Natural killer cell treated with Interleukin-12 subunit alpha and Interleukin-12 subunit beta and Interleukin-15 and Interleukin-18, amount 100 ng/mL, for 72 hours (primary cell): ENCODE measurements around the gene PLVAP. TPM values are rescaled to one million over a fixed set of nuclear protein-coding genes. Genes with fewer than 3 reads are reported as not detected.

Experiments
- ATAC-seq, 2 donors: fragments of 150-1000 bp; cut with Tn5 transposase in 1 of 2; sonication (Bioruptor Pico), chemical (Tn5 transposase) in 1 of 2; 2 replicates each; pipeline ENCODE4 v1.10.0; 2021
- DNase-seq: peaks from one replicate; pipeline ENCODE4 v3.0.0; 2022; ENCODE audit warnings: low spot score
- H3K27ac Mint-ChIP-seq, 2 donors: 1 replicate in 1 of 2; 2 replicates in 1 of 2; pipeline ENCODE4 v1.8.0; 2022; ENCODE audit warnings: mixed read lengths in 2 of 2, mild to moderate bottlenecking in 1 of 2, moderate library complexity in 1 of 2
- H3K27me3 Mint-ChIP-seq, 2 donors: 1 replicate in 1 of 2; 2 replicates in 1 of 2; pipeline ENCODE4 v1.8.0; 2022; ENCODE audit warnings: mixed read lengths in 2 of 2
- H3K36me3 Mint-ChIP-seq: one replicate; pipeline ENCODE4 v1.8.0; 2022; ENCODE audit warnings: mixed read lengths
- H3K4me1 Mint-ChIP-seq, 2 donors: 1 replicate in 1 of 2; 2 replicates in 1 of 2; pipeline ENCODE4 v1.8.0; 2022; ENCODE audit warnings: low read depth in 2 of 2, mixed read lengths in 2 of 2, mild to moderate bottlenecking in 1 of 2
- H3K4me3 Mint-ChIP-seq: one replicate; pipeline ENCODE4 v1.8.0; 2022; ENCODE audit warnings: mixed read lengths
- H3K9me3 Mint-ChIP-seq: 2 replicates; pipeline ENCODE4 v1.8.0; 2022; ENCODE audit warnings: mixed read lengths
- total RNA-seq, 2 donors: library from RNA; stranded (reverse); gene quantifications; one replicate each; pipeline ENCODE4 v1.2.3, GENCODE V29; 2022

Gene PLVAP
- total RNA-seq, 2 donors from 2014 or later, result 0.59 TPM; not detected in 1

DNA sequence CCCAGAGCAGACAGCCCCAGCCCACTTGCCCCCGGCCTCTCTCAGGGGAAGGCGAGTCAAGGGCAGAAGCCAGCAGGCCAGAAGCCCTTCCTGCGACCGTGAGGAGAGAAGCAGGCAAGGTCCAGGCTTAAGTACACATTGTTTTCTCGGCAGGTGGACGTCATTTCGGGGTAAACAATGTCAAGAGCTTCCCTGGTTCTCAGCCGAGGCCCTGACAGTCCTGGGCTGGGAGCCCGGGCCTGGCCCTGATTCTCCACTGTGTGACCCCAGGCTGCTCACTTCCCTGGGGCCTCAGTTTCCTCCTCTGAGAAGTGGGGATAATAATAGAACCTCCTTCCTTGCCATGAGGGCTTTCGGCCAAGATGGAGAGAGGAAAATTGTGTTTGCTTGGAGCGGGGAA, 19.4 kb downstream of the PLVAP start:
- Mint-ChIP-seq H3K27ac (no peak overlapping the region), H3K9me3 (no peaks in the 10 kb centered on the region), H3K4me3 (no peak overlapping the region), H3K27me3 (peaks cover 0 to 7% of the 10 kb centered on the region in 2 donors), H3K4me1 (no peaks in the 10 kb centered on the region), H3K36me3 (no peaks in the 10 kb centered on the region)
- no peak for DNase-seq
- no peak for ATAC-seq

DNA sequence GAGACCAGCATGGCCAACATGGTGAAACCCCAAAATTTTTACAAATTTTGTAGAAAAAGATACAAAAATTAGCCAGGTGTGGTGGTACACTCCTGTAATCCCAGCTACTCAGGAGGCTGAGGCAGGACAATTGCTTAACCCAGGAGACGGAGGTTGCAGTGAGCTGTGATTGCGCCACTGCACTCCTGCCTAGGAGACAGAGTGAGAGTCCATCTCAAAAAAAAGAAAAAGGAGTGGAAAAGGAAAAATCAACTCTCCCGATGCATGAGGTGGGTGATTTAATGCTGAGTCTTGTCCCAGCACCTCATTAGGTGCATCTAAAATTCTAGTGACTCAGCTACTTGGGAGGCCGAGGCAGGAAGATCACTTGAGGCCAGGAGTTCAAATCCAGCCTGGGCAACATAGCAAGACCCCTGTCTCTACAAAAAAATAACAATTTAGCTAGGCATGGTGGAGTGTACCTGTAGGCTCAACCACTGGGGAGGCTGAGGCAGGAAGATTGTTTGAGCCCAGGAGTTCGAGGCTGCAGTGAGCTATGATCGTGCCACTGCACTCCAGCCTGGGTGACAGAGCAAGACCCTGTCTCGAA, 20.0 kb downstream of the PLVAP start:
- Mint-ChIP-seq H3K4me1 (no peaks in the 10 kb centered on the region), H3K27me3 (peaks cover 0 to 2% of the 10 kb centered on the region in 2 donors), H3K4me3 (no peak overlapping the region), H3K27ac (no peak overlapping the region), H3K36me3 (no peaks in the 10 kb centered on the region), H3K9me3 (no peaks in the 10 kb centered on the region)
- ATAC-seq, result no peak
- no peak for DNase-seq

DNA sequence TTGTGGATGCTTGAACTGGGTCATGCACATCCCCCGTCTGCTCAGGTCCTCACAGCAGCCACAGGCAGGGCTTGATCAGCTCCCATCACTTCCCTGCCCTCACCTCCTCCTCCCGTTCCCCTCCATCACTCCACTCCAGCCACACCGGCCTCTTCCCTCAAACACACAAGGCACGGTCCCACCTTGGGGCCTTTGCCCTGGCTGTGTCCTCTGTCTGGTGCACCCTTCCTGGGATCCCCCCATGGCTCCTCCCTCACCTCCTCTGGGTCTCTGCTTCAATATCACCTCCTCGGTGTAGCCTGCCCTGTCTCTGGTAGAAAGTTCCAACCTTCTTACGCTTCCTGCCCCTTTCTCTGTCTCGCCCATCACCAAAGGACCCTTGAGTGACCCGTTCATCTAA, 23.8 kb downstream of the PLVAP start:
- peaks cover 0 to 4% of the 10 kb centered on the region in 2 donors for H3K4me1 Mint-ChIP-seq

DNA sequence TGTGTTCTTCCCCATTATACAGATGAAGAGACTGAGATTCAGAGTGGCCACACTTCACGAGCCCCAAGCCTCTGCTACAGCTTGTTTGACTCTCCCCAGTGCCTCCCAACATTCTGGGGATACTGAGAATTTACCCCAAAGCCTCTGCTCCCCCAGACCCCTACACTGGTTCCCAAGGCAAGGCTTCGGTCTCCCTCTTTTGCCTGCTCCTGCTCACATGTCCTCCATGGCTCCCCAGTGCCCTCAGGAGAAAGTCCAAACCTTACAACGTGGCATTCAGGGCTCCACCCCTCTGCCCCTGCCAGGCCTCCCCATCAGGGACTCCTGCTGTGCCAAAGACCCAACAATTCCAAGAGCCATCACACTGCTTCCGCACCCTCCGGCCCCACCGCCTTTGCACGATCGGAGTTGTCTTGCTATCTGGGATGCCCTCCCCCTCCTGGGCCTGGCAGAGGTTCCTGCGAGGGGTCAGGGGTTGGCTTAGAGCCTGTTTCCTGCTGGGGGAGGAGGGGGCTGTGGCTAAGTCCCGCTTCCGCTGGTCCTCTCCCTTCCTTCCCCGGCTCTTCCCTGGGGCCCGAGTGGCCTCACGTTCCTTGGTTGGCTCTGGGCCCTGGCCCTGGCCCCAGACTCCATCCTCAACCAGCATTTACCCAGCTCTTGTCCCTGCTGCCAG, 24.4 kb downstream of the PLVAP start:
- Mint-ChIP-seq H3K27ac (no peak overlapping the region), H3K4me1 (peaks cover 0 to 4% of the 10 kb centered on the region in 2 donors)
- no peak for DNase-seq

More for the DNA sequence above, 23.8 kb downstream of the PLVAP start:
- Mint-ChIP-seq H3K9me3 (no peaks in the 10 kb centered on the region), H3K36me3 (no peaks in the 10 kb centered on the region), H3K27me3 (peaks cover 0 to 4% of the 10 kb centered on the region in 2 donors), H3K27ac (no peak overlapping the region), H3K4me3 (no peak overlapping the region)
- ATAC-seq, result peak in 1 of 2 donors; percentile 28
- no peak for DNase-seq

DNA sequence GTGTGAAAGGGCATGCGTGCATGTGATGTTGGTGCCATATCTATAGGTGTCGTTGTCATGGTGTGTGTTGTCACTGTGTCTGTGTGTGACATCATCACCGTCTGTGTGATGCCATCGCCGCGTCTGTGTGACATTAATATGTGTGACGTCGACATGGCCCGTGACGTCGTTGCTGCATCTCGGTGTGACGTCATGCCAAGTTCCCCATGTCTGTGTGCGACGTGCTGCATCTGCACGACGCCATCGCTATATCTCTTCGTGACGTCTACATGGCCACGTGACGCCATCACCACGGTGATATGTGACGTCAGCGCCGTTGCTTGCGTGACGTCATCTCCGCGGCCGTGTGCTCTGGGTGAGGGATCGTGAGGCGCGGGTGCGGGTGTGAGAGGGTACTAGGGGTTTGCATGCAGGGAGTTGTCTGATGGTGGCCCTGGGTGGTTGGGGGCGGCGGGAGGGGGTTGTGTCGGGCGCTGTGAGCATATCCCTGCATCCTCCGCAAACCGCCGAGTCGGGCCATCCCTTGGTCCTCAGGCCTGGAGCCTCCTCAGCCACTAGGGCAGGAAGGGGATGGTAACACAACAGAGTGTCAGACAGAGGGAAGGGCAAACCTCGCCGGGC, 25.2 kb downstream of the PLVAP start:
- no peak for ATAC-seq
- H3K36me3 Mint-ChIP-seq, result no peaks in the 10 kb centered on the region
- no peak overlapping the region for H3K27ac Mint-ChIP-seq
- H3K4me3 Mint-ChIP-seq, result no peak overlapping the region
- no peak for DNase-seq
- H3K4me1 Mint-ChIP-seq, result peaks cover 0 to 4% of the 10 kb centered on the region in 2 donors
- H3K9me3 Mint-ChIP-seq, result no peaks in the 10 kb centered on the region
- peaks cover 8% of the 10 kb centered on the region in 2 donors for H3K27me3 Mint-ChIP-seq

More for the DNA sequence above, 24.4 kb downstream of the PLVAP start:
- Mint-ChIP-seq H3K9me3 (no peaks in the 10 kb centered on the region), H3K4me3 (no peak overlapping the region), H3K27me3 (peaks cover 5 to 7% of the 10 kb centered on the region in 2 donors), H3K36me3 (no peaks in the 10 kb centered on the region)
- peak; percentile 24 to 34 for ATAC-seq

DNA sequence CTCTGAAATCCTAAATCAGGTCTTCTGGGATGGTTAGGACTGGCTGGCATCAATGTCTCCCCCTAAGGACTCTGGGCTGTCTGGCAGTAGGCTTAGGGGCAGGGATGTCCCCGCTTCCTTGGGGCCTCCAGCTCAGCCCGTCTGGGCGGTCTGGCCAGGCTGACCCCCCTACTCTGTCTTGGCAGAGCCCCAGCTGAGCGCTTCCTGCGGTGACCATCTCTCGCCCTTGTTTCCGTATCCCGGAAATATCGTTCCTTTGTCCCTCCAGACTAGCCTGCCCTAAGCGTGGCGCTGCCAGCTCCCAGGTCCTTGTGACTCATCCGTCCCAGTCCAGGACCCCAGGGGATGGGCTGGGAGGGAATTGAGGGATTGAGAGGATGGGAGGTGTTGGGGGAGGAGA, 28.4 kb downstream of the PLVAP start:
- no peak overlapping the region for H3K4me3 Mint-ChIP-seq
- no peak overlapping the region for H3K27ac Mint-ChIP-seq
- H3K36me3 Mint-ChIP-seq, result no peaks in the 10 kb centered on the region
- ATAC-seq, result no peak
- peaks cover 8% of the 10 kb centered on the region in 2 donors for H3K27me3 Mint-ChIP-seq
- peaks cover 0 to 6% of the 10 kb centered on the region in 2 donors for H3K4me1 Mint-ChIP-seq
- DNase-seq, result no peak
- H3K9me3 Mint-ChIP-seq, result no peaks in the 10 kb centered on the region

DNA sequence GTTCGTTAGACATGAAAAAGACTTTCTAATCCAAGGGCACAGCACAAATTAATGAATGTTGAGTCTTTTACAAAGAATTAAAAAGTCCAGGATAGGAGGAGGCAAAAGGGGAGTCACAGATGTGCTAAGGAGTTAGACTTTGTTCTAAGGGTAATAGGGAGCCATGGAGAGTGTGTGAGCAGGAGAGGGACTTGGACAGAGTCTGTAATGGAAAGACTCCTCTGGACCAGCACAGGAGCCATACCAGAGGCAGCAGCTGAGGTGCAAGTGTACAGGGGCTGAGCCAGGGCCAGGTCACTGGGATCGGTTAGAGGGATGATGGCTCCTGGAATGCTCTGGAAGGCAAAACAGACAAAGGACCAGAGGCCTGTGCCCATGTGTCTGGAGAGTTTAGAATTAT, 29.3 kb downstream of the PLVAP start:
- H3K27me3 Mint-ChIP-seq, result peaks cover 8% of the 10 kb centered on the region in 2 donors
- no peak for ATAC-seq
- no peak overlapping the region for H3K4me3 Mint-ChIP-seq
- peaks cover 0 to 6% of the 10 kb centered on the region in 2 donors for H3K4me1 Mint-ChIP-seq
- no peaks in the 10 kb centered on the region for H3K36me3 Mint-ChIP-seq
- no peak for DNase-seq
- H3K9me3 Mint-ChIP-seq, result no peaks in the 10 kb centered on the region
- H3K27ac Mint-ChIP-seq, result no peak overlapping the region

DNA sequence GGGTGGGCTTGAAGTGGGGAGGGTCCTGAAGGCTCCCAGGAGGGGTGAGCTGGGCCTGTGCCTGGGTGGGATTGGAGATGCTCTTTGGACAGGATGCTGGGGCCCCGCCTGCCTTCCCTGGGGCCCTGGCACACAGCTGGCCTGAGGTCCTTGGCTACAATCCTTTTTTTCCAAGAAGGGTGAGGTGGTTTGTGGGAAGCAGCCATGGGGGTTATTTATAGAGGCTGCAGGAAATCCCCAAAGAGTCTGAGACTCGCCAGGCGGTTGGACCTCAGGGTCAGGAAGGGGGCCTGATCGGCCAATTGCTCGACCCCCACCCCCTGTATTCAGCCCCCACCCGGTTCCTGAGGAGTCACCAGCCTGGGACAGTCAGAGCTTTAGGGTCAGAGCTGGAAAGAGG, 29.8 kb downstream of the PLVAP start:
- ATAC-seq (no peak), DNase-seq (no peak)
- H3K27me3 Mint-ChIP-seq, result peaks cover 8% of the 10 kb centered on the region in 2 donors
- H3K4me3 Mint-ChIP-seq, result no peak overlapping the region
- peaks cover 0 to 6% of the 10 kb centered on the region in 2 donors for H3K4me1 Mint-ChIP-seq
- H3K9me3 Mint-ChIP-seq, result no peaks in the 10 kb centered on the region
- H3K27ac Mint-ChIP-seq, result no peak overlapping the region
- H3K36me3 Mint-ChIP-seq, result no peaks in the 10 kb centered on the region

DNA sequence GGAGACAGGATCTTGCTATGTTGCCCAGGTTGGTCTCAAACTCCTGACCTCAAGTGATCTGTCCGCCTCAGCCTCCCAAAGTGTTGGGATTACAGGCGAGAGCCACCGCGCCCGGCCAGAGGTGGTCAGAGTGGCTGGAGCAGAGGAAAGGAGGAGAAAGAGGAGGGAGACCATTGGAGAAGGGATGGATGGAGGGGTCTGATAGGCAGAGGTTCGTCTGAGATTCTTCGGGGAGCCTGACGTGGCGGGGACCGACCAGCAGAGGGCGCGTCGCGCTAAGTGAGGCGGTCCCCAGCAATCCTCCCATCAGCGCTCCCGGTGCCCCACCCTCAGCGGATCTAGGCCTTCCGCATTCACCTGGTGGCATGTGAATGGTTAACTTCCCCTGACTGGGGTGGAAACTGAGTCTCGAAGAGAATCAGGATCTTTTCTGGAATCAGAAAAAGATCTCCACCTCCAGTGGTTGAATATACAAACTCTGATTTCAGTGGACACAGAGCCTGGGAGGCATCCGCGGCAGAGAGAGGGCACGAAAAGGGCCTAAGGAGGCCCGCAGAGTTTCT, 31.0 kb downstream of the PLVAP start:
- Mint-ChIP-seq H3K4me3 (no peak overlapping the region), H3K9me3 (no peaks in the 10 kb centered on the region), H3K4me1 (peaks cover 0 to 2% of the 10 kb centered on the region in 2 donors), H3K36me3 (no peaks in the 10 kb centered on the region), H3K27me3 (peaks cover 6 to 8% of the 10 kb centered on the region in 2 donors), H3K27ac (no peak overlapping the region)
- no peak for DNase-seq
- peak; percentile 86 to 92 for ATAC-seq

DNA sequence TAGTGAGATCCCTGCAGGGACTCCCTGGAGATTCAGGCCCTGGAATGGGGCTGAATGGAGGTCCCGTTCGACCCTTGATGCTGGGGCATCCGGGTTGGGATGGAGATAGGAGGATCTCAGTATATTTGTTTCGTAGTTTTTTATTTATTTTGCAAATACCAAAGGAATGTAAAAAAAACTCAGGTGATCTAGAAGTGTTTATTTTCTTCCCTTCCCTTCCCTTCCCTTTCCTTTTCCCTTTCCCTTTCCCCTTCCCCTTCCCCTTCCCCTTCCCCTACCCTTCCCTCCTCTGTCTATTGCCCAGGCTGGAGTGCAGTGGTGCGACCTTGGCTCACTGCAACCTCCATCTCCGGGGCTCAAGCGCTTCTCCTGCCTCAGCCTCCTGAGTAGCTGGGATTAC, 35.3 kb downstream of the PLVAP start:
- Mint-ChIP-seq H3K4me3 (no peak overlapping the region), H3K9me3 (no peaks in the 10 kb centered on the region), H3K4me1 (peaks cover 6 to 13% of the 10 kb centered on the region in 2 donors), H3K27me3 (no peaks in the 10 kb centered on the region), H3K36me3 (no peaks in the 10 kb centered on the region), H3K27ac (no peak overlapping the region)
- DNase-seq (no peak), ATAC-seq (no peak)

DNA sequence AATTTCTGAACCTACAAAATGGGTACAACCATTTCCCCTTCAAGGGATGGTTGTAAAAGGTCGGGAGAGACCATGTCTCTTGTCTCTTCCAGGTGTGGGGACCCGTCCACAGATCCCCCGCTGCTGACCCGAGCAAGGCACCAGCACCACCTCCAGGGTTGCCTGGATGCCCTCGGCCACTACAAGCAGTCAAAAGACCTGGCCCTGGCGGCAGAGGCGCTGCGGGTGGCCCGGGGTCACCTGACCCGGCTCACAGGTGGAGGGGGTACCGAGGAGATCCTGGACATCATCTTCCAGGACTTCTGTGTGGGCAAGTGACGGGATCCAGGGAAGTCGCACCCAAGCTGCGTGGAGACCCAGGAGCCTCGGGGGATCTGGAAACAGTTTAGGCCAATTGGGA, 35.8 kb downstream of the PLVAP start:
- Mint-ChIP-seq H3K9me3 (no peaks in the 10 kb centered on the region), H3K36me3 (no peaks in the 10 kb centered on the region), H3K4me1 (peaks cover 11 to 17% of the 10 kb centered on the region in 2 donors), H3K27me3 (no peaks in the 10 kb centered on the region), H3K4me3 (no peak overlapping the region), H3K27ac (no peak overlapping the region)
- no peak for ATAC-seq
- DNase-seq, result no peak

DNA sequence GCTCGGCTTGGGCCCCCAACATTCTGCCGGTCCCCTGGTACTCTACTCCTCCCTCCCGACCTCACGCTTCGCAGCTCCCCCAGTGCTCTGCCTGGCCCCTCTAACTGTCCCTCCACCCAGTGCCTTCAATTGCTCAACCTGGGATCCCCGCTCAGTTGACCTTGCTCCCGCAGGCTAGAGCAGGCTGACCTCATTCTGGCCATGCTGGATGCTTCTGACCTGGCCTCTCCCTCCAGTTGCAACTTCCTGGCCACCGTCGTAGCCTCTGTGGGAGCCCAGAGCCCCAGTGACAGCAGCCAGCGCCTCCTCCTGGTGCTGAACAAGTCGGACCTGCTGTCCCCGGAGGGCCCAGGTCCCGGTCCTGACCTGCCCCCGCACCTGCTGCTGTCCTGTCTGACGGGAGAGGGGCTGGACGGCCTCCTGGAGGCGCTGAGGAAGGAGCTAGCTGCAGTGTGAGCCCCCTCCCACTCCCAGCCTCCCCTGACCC, 36.2 kb downstream of the PLVAP start:
- no peaks in the 10 kb centered on the region for H3K9me3 Mint-ChIP-seq
- DNase-seq (no peak), ATAC-seq (no peak)
- no peaks in the 10 kb centered on the region for H3K27me3 Mint-ChIP-seq
- no peaks in the 10 kb centered on the region for H3K36me3 Mint-ChIP-seq
- no peak overlapping the region for H3K4me3 Mint-ChIP-seq
- no peak overlapping the region for H3K27ac Mint-ChIP-seq
- peaks cover 14 to 15% of the 10 kb centered on the region in 2 donors for H3K4me1 Mint-ChIP-seq

DNA sequence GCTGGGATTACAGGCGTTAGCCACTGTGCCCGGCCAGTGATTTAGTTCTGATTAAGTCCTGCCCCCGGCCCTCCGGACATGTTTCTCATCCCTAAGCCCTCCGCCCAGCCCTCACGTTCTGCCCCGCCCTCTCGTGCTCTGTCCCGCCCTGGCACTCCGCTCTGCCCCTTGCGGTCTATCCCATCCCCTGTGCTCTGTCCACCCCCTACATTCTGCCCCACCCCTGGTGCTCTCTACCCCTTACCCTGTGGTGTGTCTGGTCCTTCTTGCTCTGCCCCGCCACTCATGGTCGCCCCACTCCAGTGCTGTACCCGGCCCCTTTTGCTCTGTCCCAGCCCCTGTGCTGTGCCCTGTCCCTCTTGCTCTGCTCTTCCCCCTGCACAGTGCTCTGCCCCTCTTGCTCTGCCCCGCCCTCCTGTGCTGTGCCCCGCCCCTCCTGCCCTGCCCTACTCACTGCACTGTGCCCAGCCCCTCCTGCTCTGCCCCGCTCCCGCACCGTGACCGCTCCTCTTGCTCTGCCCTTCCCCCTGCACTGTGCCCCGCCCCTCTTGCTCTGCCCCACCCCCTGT, 36.8 kb downstream of the PLVAP start:
- DNase-seq (no peak), ATAC-seq (no peak)
- no peaks in the 10 kb centered on the region for H3K36me3 Mint-ChIP-seq
- no peaks in the 10 kb centered on the region for H3K9me3 Mint-ChIP-seq
- no peak overlapping the region for H3K27ac Mint-ChIP-seq
- H3K4me3 Mint-ChIP-seq, result no peak overlapping the region
- no peaks in the 10 kb centered on the region for H3K27me3 Mint-ChIP-seq
- H3K4me1 Mint-ChIP-seq, result peaks cover 14 to 15% of the 10 kb centered on the region in 2 donors
